HG02973 (cell line): ENCODE data around the gene ARSD.
"Not testable (repeated sequence)": the region's sequence is repeated elsewhere in the genome, so short reads cannot be mapped to it uniquely, and the experiment has no call there.

Experiments used
- ATAC-seq: cut with Tn5 transposase; IDR thresholded peaks from one replicate; pipeline ENCODE4 v1.9.1; 2021; ENCODE audit warnings: moderate library complexity; ENCODE audit not compliant: unreplicated experiment

ARSD gene

DNA sequence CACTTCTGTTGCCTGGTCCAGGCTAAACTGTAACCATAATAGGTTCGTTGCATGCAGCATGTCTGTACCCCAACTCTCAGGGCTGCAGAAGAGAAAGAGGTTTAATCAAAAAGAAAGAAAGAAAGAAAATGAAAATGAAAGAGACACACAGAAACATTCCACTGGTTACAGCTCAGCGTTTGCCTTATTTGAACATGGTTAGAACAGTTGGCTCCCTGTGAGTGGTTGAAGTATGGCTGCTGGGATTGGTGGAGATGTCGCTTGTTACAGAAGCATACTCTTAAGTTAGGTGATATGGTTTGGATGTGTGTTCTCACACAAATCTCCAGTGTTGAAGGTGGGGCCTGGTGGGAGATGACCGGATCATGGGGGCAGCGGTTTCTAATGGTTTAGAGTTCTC lies 36.3 kb downstream of the ARSD start:
- ATAC-seq: no peak

DNA sequence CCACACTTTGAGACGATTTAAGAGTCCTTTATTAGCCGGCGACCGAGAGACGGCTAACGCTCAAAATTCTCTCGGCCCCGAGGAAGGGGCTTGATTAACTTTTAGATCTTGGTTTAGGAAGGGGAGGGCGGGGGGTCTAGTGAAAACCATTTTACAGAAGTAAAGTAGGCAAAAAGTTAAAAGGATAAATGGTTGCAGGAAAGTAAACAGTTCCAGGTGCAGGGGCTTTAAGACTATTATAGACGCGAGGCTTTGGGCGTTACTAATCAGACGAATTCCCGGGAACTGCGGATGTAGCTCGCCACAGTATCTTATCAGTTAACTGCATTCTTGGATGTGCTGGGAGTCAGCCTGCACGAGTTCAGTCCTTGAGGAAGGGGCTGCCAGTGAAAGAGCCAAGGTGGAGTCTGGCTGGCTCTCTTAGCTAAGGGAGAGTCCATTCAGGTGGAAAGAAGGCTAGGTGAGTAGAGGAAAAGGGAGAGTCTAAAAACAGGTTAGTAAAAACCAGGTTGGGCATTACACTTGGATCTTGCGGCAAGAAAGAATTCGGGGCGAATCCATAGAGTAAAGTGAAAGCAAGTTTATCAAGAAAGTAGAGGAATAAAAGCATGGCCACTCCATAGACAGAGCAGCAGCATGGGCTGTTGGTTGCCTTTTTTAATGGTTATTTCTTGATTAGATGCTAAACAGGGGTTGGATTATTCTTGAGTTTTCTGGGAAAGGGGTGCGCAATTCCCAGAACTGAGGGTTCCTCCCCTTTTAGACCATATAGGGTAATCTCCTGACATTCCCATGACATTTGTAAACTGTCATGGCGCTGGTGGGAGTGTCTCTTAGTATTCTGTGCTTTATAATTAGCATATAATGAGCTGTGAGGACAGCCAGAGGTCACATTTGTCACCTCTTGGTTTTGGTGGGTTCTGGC lies 38.3 kb downstream of the ARSD start:
- ATAC-seq: not testable (repeated sequence)

DNA sequence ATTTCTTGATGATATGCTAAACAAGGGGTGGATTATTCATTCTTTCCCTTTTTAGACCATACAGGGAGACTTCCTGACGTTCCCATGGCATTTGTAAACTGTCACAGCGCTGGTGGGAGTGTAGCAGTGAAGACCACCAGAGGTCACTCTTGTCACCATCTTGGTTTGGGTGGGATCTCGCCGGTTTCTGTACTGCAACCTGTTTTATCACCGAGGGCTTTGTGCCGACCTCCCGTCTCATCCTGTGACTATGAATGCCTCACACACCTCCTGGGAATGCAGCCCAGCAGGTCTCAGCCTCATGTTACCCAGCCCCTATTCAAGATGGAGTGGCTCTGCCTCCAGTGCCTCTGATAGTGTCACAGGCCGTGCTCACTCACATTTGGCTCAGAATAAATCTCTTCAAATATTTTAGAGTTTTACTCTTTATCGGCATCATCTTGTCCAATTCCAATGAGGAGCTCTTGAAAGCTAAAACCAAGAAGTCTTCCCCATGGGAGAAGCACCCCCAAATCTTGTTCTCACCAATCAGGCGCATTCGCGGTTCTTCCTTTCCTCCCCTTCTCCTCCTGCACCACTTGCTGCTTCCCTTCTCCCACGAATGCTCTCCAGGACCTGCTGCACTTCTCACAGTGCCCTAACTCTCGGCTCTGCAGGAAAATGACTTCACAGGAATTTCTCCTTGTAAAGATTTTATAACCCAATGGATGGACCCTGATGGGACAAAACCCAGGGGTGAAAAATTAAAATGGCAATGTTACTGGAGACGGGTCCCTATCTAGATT lies 39.2 kb downstream of the ARSD start:
- not testable (repeated sequence) for ATAC-seq

DNA sequence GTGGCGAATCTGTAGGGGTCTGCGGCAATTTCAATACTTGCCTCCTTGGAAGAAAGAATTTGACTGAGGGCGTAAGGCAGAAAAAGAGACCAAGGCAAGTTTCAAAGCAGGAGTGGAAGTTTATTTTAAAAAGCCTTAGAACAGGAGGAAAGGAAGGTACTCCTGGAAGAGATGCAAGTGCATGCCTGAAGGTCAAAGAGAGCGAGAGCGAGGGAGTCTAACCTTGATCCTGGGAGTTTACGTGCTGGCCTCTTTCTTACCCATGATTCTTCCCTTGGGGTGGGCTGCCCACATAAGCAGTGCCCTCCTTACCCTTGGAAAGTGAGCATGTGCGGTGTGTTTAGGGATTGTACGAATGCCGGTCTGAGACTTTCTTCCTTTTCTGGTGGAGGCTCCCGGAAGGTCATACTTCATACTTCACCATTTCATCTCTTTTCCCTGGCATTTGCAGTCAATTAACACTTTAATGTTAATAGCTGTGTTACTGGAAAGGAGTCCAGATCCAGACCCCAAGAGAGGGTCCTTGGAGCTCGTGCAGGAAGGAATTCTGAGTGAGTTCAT lies 40.0 kb downstream of the ARSD start:
- ATAC-seq: no peak

DNA sequence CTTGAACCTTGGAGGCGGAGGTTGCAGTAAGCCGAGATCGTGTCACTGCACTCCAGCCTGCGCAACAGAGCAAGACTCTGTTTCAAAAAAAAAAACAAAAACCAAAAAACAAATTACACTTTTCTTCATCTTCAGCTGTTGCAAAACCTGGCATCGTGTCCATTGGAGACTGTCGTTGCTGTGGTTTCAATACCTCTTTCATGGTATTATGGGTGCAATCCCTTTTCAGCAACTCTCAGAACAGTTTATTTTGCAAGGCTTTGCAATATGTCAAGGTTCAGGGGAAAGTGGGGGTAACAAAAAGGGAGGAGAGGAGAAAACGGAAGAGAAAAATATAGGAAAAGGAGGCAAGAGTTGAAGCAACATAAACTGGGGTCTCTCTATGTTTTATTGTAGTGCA lies 40.8 kb downstream of the ARSD start:
- ATAC-seq: no peak

DNA sequence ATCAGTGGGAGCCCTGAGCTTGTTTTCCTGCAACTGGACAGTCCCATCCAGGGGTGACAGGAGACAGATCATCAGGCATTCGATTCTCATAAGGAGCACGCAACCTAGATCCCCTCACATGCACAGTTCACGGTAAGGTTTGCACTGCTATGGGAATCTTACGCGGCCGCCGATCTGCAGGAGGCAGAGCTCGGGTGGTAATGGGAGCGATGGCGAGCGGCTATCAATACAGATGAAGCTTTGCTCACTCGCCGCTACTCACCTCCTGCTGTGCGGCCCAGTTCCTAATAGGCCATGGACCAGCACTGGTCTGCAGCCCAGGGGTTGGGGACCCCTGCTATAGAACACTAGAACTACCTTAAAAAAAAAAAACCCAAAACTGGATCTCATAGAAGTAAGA lies 45.4 kb downstream of the ARSD start:
- no peak for ATAC-seq

DNA sequence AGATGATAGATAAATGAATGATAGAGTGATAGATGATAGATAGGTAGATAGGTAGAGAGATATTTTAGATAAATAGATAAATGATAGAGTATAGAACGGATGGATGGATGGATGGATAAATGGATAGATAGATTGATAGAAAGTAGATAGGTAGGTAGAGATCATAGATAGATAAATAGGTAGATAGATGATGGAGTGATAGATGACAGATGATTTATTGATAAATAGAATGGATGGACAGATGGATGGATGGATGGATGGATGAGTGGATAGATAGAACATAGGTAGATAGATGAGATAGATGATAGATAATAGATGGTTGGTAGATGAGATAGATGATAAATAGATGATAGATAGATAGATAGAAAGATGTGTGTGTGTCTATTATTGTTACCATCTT lies 49.5 kb downstream of the ARSD start:
- ATAC-seq: no peak

DNA sequence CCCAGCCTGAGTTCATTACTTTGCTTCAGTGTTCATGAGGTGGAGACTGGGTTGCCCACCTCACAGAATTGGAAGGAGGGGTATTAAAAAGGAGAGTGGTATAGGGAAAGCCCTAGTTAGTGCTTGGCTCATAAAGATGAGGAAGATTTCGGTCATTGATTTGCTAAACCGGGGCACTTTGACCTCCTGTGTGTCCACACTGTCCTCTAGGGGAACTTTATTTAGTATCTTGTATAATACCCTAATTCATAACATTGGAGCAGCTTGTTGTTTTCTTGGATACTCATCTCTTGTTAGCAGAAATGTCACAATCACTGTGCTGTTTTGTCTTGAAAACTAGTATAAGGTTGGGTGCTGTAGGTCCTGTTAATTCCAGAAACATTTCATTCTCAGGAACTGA lies 50.6 kb downstream of the ARSD start:
- no peak for ATAC-seq

DNA sequence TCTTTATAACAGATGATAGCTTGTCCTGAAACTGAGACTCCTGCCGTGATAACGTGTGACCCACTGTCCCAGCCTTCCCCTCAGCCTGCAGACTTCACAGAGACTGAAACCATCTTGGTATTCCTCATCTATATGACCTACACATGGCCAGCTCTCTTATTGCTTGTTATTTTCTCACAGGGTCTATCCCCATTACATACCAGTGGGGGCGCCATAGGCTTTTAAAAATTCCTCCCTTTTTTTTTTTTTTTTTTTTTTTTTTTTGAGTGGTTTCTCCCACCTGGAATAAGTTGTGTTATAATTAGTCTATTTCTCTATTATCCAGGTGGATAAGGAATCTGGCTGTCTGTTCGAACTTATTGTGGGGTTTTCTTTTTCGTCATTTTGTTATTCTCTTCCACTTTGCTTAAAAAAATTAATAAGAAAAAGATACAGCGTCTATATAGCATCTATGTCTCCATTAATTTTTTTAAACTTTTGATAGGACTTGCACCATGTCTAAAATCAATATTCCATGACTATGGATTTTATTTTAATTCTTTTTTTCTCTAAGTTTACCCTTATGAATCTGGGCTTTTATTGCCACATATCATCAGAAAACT lies 53.2 kb downstream of the ARSD start:
- ATAC-seq: no peak

DNA sequence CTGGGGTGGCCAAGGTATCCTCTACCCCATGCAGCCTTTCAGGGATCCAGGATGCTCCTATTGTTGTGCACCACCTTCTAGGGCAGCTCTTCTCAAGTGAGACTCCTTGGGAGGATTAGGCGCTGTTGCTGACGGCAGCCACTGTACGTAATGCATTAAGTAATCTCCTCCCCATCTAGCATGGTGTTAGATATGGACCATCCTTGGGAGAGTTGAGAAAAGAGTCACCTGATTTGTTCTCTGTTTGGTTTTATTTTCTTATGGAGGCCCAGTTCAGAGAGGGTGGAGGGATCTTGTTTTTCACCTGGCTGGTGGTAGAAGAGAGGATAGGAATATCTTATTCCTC lies 54.0 kb downstream of the ARSD start:
- ATAC-seq: no peak

DNA sequence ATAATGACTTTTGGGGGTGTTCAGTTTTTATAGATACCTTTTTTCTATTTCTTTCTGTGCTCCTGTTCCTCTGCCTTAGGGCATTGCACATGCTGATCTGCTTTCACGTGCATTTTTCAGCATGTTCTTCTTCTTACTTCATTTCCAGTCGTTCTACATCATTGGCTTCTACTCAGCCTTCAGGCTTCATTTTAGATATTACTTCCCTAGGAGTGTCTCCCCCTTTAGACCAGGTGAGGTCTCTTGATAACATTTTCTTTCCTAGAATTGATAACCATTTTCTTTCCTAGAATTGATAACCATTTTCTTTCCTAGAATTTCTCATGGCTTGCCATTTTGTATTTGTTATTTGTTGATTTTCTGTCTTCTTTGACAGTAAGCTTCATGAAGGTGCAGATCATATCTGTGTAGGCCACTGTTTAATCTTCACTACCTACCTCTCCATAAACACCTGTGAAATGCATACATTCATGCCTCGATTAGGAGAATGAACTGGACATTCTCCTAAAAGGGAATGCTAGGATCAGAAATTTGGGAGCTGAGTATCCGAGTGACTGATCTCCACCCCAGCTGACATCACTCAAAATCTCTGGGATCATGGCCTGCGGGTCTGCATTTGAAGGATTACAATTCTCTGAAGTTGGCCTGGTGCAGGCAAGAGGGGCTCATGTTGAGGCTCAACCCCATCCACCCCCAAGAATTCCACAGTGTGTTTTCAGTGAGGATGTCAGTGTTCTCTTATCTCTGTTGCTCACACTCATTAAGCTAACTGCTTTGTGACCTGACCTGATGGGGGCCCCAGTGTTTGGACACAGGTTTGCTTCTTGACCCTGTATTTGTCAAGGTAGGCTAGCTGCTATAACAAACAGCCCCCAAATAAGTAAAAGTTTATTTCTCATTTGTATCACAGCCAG lies 54.7 kb downstream of the ARSD start:
- no peak for ATAC-seq

DNA sequence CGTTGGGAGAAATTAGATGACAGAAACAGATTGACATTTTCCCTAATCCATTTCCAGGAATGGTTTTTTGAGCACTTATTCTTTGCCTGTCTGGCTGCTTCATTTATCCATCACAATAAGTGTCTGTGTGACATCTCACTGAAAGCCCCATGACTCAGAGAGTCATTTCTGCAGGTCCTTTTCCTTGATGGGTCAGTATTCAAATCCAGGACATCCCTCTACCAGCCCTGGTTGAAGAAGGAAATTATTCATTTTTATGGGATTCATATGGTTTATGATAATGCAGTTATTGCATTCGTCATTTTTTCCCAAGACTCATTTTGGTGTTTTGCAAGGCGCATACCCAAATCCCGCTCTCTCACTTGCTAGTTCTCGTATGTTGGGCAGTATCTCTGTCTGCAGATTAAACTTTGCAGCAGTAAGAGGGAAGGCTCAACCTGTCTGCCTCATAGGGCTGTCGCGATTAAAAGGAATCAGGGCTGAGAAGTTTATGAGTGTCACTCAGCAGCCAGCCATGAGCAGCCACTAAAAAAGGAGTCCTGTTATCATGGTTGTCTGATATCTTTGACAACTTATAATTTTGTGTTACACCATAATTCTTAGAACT lies 56.4 kb downstream of the ARSD start:
- no peak for ATAC-seq

DNA sequence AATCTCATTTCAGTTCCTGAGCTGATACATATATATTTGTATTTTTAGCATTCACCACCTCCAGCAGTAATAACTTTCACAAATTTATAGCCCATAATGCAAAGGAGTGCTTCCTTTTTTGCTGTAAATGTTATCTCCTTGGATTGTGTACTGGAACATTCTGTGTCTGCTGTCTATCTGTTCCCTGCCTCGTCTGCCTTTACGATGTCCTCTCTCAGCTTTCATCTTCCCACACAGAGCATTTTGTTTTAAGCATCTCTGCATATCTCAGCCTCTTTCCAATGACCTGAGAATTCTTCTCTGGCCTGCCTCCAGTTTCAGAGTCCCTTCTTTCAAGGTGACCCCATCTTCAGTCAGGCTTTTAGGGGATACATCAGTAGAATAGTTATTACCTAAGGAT lies 57.3 kb downstream of the ARSD start:
- ATAC-seq: no peak

DNA sequence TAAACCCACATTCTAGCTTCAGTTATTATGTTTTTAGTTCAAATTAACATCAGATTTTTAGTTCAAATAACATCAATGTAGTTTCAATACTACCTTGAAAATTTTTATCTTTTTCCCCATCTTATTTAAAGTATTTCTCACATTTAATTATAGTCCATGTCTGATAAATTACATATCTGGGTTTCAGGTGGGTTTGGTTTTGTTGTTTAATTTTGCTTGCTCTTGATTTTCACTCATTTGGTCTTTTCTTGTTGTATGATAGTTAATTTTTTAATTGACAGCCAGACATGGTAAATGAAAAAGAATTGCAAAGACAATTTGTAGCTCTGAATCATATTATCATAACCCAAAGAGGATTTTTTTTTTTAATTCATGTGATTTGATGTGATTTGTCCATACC lies 58.5 kb downstream of the ARSD start:
- no peak for ATAC-seq

DNA sequence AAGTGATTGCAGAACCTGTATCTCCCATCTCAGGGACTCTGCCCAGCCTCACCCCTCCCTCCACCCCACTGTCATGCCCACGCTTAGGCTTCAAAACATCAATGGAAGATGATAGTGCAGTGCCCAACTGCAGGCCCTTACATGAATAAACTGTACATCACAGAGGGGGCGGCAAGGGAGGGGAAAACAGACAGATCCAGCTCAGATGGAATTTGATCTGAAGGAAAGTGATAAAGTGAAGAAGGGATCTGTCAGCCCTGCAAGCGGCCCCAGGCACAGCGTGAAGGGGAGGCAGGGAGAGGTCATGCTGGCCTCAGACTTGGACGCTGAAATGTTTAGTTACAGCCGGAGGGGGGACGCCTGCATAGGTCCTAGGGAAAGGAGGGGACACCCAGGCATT lies 61.9 kb downstream of the ARSD start:
- ATAC-seq: no peak

DNA sequence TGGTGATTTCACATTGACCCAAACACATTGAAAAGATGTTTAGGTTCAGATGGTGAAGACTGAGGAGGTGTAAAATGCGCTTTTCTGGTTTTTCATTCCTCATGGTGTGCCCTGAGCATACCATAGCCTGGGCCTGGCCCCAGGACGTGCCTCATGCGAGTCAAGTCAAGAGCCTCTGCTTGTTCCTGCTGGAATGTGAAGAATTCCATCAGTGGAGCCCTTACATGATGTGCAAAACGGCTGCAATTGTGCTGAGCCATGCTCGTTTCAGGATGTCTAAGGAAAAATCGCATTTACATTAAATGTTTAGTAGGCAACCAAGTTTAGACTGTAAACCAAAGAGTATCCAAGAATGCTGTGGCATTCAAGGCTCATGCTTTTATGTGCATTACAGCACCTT lies 65.5 kb downstream of the ARSD start:
- no peak for ATAC-seq

DNA sequence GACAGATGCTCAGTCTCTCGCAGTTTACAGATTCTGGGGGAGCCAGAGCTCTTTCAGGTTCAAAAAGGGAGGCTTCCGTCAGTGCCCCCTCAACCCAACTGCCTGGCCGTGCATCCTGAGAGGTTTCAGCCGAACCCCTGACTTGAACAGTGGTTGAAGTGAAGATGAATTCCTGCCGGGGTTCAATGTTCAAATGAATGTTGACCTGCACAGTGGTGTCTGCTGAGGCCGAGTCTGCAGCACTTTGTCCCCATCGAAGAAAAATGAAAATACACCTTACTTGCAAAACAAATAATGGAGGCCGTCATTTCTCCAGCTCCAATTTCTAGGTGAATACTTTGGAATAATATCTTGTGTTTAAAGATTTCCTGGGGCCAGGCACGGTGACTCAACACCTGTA lies 66.7 kb downstream of the ARSD start:
- no peak for ATAC-seq

DNA sequence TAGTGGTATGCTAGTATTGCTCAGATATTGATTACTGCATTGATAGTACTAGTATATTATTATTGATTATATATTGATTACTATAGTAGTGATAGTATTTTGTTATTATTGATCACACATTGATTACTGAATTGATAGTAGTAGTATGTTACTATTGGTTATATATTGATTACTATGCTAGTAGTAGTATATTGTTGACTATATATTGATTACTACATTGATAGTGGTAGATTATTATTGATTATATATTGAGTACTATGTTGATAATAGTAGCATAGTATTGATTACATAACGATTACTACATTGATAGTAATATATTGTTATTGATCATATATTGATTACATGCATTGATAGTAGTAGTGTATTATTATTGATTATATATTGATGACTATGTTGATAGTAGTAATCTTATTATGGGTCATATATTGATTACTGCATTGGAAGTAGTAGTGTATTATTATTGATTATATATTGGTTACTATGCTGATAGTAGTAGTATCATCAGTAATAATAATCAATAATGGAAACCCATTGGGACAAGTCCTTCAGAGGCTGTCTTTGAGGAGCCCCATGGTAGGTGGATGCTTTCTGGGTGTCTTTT lies 69.8 kb downstream of the ARSD start:
- ATAC-seq: no peak

DNA sequence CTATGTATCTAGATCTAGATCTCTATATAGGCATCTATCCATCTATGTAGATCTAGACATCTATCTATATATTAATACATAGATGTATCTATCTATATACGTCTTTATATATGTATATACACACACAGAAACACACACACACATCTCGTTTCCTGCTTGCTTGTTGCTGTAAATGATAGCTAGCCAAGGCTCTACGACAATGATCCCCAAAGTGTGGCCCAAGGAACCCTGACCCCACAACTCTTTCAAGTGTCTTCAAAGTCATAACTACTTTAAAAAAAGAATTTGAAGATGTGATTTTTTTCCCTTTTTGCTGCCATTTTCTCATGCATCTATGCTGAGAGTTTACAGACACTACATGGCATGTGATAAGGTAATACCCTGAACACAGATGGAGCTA lies 71.6 kb downstream of the ARSD start:
- no peak for ATAC-seq

DNA sequence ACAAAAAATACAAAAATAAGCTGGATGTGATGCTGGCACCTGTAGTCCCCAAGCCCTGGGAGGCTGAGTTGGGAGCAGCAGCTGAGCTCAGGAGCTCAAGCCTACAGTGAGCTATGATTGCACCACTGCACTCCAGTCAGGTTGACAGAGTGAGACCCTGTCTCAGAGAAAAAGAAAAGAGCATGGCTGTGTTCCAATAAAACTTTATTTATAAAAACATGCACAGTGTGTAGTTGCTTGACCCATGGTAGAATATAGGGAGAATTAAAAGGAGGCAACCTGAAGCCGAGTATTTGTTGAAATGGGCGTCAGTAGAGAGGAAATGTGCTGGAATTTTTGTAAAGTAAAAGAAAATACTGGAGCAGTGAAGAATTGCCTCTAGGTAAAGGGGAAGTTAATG lies 73.4 kb downstream of the ARSD start:
- no peak for ATAC-seq
